GM12878 (cell line): ENCODE measurements around the gene ACSF2. TPM values are rescaled to one million over a fixed set of nuclear protein-coding genes. Genes with fewer than 3 reads are reported as not detected.

Experiments
- ATAC-seq: fragments of 200-7000 bp; cut with Tn5 transposase; 3 replicates; pipeline ENCODE4 v1.9.1; 2020; ENCODE audit warnings: mild to moderate bottlenecking, moderate library complexity
- BruUV-seq: library from RNA; stranded (reverse); fragments of 400-500 nt; replicated peaks from 2 replicates; lab custom pipeline; 2021; lab: Mats Ljungman, UMichigan
- CTCF ChIA-PET: fragments of 300-600 bp; sonication (Branson Sonifier 250); formaldehyde crosslinking; extraction: SDS; loops from one replicate; lab custom pipeline; 2021; ENCODE audit warnings: inconsistent platforms; lab: Yijun Ruan, JAX
- POLR2A ChIA-PET: fragments of 350-600 bp; formaldehyde crosslinking; extraction: SDS; loops from one replicate; lab custom pipeline; 2021; ENCODE audit warnings: inconsistent platforms; lab: Charles Lee
- RAD21 ChIA-PET: fragments of 300-600 bp; sonication (Branson Sonifier 250); formaldehyde crosslinking; loops from one replicate; lab custom pipeline; 2023; ENCODE audit warnings: antibody characterized with exemption; ENCODE audit not compliant: unreplicated experiment; lab: Charles Lee
- SMC1A ChIA-PET: fragments of 300-600 bp; sonication (Branson Sonifier 250); formaldehyde crosslinking; loops from one replicate; lab custom pipeline; 2023; ENCODE audit not compliant: unreplicated experiment, uncharacterized antibody; lab: Charles Lee
- DNase-seq: peaks from one replicate; pipeline ENCODE4 v3.0.0-alpha.2; 2011; ENCODE audit warnings: low read depth, low spot score
- FAIRE-seq: peaks from 3 replicates; lab custom pipeline; 2011; peaks lifted over from hg19 to GRCh38; lab: Jason Lieb, UNC
- H2AFZ ChIP-seq: 2 replicates; pipeline ENCODE4 v1.6.0; 2011; ENCODE audit warnings: low read depth, low read length, control low read depth; ENCODE audit not compliant: control insufficient read depth
- H3K27ac ChIP-seq: 2 replicates; pipeline ENCODE4 v1.5.1; 2011; ENCODE audit warnings: control low read depth; ENCODE audit not compliant: control insufficient read depth, insufficient read depth
- H3K27me3 ChIP-seq, 2 experiments: replicated peaks in 1 of 2; 2 replicates each; pipeline versions ENCODE4 v1.6.0 to v1.6.1; 2011; ENCODE audit warnings: low read length in 1 of 2; ENCODE audit not compliant: control insufficient read depth in 2 of 2, insufficient read depth in 2 of 2
- H3K36me3 ChIP-seq, 2 experiments: 2 replicates each; pipeline ENCODE4 v1.5.1; 2011; ENCODE audit warnings: low read length in 1 of 2; ENCODE audit not compliant: control insufficient read depth in 2 of 2, insufficient read depth in 2 of 2
- H3K4me1 ChIP-seq: 2 replicates; pipeline ENCODE4 v1.6.1; 2011; ENCODE audit warnings: mild to moderate bottlenecking, low read length, moderate library complexity, mixed read lengths; ENCODE audit not compliant: control insufficient read depth, insufficient read depth
- H3K4me2 ChIP-seq: 2 replicates; pipeline ENCODE4 v1.6.0; 2011; ENCODE audit warnings: control low read depth; ENCODE audit not compliant: control insufficient read depth, insufficient read depth
- H3K4me3 ChIP-seq: fragments of 200-600 bp; sonication (generic); 2 replicates; pipeline ENCODE4 v1.5.1; 2016
- H3K79me2 ChIP-seq: 2 replicates; pipeline ENCODE4 v1.6.0; 2011; ENCODE audit warnings: low read length; ENCODE audit not compliant: control insufficient read depth, insufficient read depth
- H3K9ac ChIP-seq: 2 replicates; pipeline ENCODE4 v1.8.0; 2011; ENCODE audit warnings: low read length, control low read depth, mixed read lengths; ENCODE audit not compliant: control insufficient read depth, insufficient read depth
- H3K9me3 ChIP-seq: replicated peaks from 3 replicates; pipeline ENCODE4 v1.5.1; 2011; ENCODE audit warnings: mild to moderate bottlenecking, low read length; ENCODE audit not compliant: control insufficient read depth, insufficient read depth
- H4K20me1 ChIP-seq: 2 replicates; pipeline ENCODE4 v1.6.0; 2011; ENCODE audit not compliant: control insufficient read depth, insufficient read depth
- BHLHE40 ChIP-seq, 2 experiments: fragments of 450-650 bp in 1 of 2; IDR thresholded peaks; 2 replicates each; pipeline ENCODE4 v1.6.1; 2011 to 2017; ENCODE audit warnings: low read depth in 2 of 2, borderline replicate concordance in 1 of 2, improper control_type of control experiment in 1 of 2, low read length in 1 of 2, mild to moderate bottlenecking in 1 of 2
- CBX5 ChIP-seq: sonication (generic); IDR thresholded peaks from 2 replicates; pipeline ENCODE4 v1.6.1; 2016; ENCODE audit warnings: low read depth, moderate library complexity, mild to moderate bottlenecking, inconsistent platforms
- ELK1 ChIP-seq: IDR thresholded peaks from 2 replicates; pipeline ENCODE4 v1.6.1; 2012; ENCODE audit warnings: low read depth, low read length, improper control_type of control experiment
- RAD21 ChIP-seq: IDR thresholded peaks from 2 replicates; pipeline ENCODE4 v1.6.1; 2011; ENCODE audit warnings: mild to moderate bottlenecking, low read depth, low read length, moderate library complexity; ENCODE audit not compliant: insufficient read depth
- SMAD1 ChIP-seq: fragments of 450-650 bp; IDR thresholded peaks from 2 replicates; pipeline ENCODE4 v1.6.1; 2018; ENCODE audit warnings: mild to moderate bottlenecking, low read depth; ENCODE audit not compliant: partially characterized antibody
- YBX1 ChIP-seq: fragments of 450-650 bp; IDR thresholded peaks from 2 replicates; pipeline ENCODE4 v1.6.1; 2016; ENCODE audit warnings: antibody characterized with exemption
- WGBS: methylation state at CpG from one replicate; pipeline ENCODE4 v1.1.6; 2016; ENCODE audit warnings: low lambda C conversion rate; ENCODE audit not compliant: insufficient replicate concordance, insufficient coverage; ENCODE audit errors: missing lambda C conversion rate; 5-methylcytosine and 5-hydroxymethylcytosine counted together
- in situ Hi-C: fragments of 300-500 bp; cut with MboI; formaldehyde crosslinking; loops from 9 replicates; pipeline ENCODE4 v1.14.3; 2018; ENCODE audit warnings: mixed read lengths
- intact Hi-C: fragments of 100-400 bp; cut with micrococcal nuclease; formaldehyde crosslinking; loops from one replicate; pipeline ENCODE4 v1.14.2; 2022; ENCODE audit not compliant: unreplicated experiment
- polyA plus RNA-seq, 11 experiments: library from polyadenylated mRNA; depleted of rRNA in 4 of 11; unstranded in 6 of 11; stranded (reverse) in 5 of 11; fragments of >200 nt; fragmentation: Nextera tagmentation in 4 of 11; fragmentation: Illumina TruSeq in 1 of 11; extraction: Ambion mirVana in 4 of 11; extraction: Trizol in 1 of 11; gene quantifications; 1 replicate in 1 of 11; 2 replicates in 10 of 11; pipeline versions ENCODE4 v1.2.1 to v1.2.3, GENCODE V29; 2011 to 2016; ENCODE audit warnings: inconsistent platforms in 2 of 11, missing spikeins in 2 of 11, low read depth in 1 of 11
- total RNA-seq, 4 experiments: library from RNA; depleted of rRNA in 3 of 4; stranded (reverse); fragments of >200 nt in 3 of 4; fragmentation: Illumina TruSeq in 1 of 4; extraction: Trizol in 1 of 4; gene quantifications; 2 replicates each; pipeline versions ENCODE4 v1.2.1 to v1.2.3, GENCODE V29; 2013 to 2021

ACSF2 gene
- total and polyA plus RNA-seq, 10 of the 15 experiments (the other 5 are each of a cell fraction or from before 2014, with no cell fraction given), result 7.1 to 32.8 (median 16.8) TPM

GRCh38 chr17:50484386-50485155, 58.6 kb downstream of the ACSF2 start:
- SMC1A ChIA-PET, result interaction anchor here (1.3 to 2.5 kb wide), 7 partner anchors 9 to 210 kb away, joined by 3 to 10 read pairs (median 6); partner anchors contain the start of genes EPN3 and LRRC59
- ATAC-seq (no peak), DNase-seq (no peak), FAIRE-seq (no peak)
- no TSS peak for BruUV-seq
- Histone ChIP-seq H3K27me3 (no peaks in the 10 kb centered on the region), H3K36me3 (peaks cover 0 to 10% of the 10 kb centered on the region in 2 experiments; a peak in 2 of 4 replicates), H4K20me1 (no peaks in the 10 kb centered on the region), H3K4me1 (no peaks in the 10 kb centered on the region), H3K4me3 (no peak overlapping the region), H3K4me2 (no peak overlapping the region), H3K9me3 (no peaks in the 10 kb centered on the region), H3K79me2 (no peaks in the 10 kb centered on the region), H3K27ac (no peak overlapping the region), H3K9ac (no peak overlapping the region), H2AFZ (no peak overlapping the region)
- 83% methylated on average over 11 of the region's 11 CpGs for WGBS
- intact Hi-C loops (no loop called here), in situ Hi-C loops (loop anchor here (10.0 kb wide), 1 partner anchor 140 kb away; no protein-coding TSS in a partner anchor)
- POLR2A ChIA-PET, result interaction anchor here (0.7 kb wide), 1 partner anchor 777 kb away, joined by 7 read pairs; no protein-coding TSS in a partner anchor
- RAD21 ChIA-PET, result interaction anchor here (0.6 to 2.1 kb wide), 7 partner anchors 9 to 166 kb away, joined by 3 to 13 read pairs (median 4); no protein-coding TSS in a partner anchor
- no peak for TF ChIP-seq SMAD1
- no peak for TF ChIP-seq YBX1
- no peak for TF ChIP-seq BHLHE40 (IDR thresholded peaks at IDR 0.05; ENCODE audit: borderline replicate concordance in 1 of 2, low read depth in 2 of 2, low read length in 1 of 2)
- TF ChIP-seq RAD21, result no peak
- no peak for TF ChIP-seq CBX5
- TF ChIP-seq ELK1, result no peak
- CTCF ChIA-PET, result interaction anchor here (0.5 to 4.4 kb wide), 16 partner anchors 9 to 369 kb away, joined by 3 to 23 read pairs (median 4); partner anchors contain the start of genes LRRC59 and XYLT2
